Mesendoderm (in vitro differentiated cells): Measurements from ENCODE around the gene LBX1.

Experiments used
- DNase-seq: peaks from one replicate; pipeline ENCODE4 v3.0.0; 2013
- H2AK5ac ChIP-seq: 2 replicates; pipeline ENCODE4 v1.6.1; 2013; ENCODE audit warnings: low read length, inconsistent platforms
- H2BK120ac ChIP-seq: 2 replicates; pipeline ENCODE4 v1.6.1; 2013; ENCODE audit warnings: low read depth, mild to moderate bottlenecking, low read length, moderate library complexity, mixed read lengths
- H2BK15ac ChIP-seq: replicated peaks from 2 replicates; pipeline ENCODE4 v1.6.1; 2013; ENCODE audit warnings: low read depth, mild to moderate bottlenecking, moderate library complexity
- H2BK5ac ChIP-seq: 2 replicates; pipeline ENCODE4 v1.6.1; 2013; ENCODE audit warnings: low read length, inconsistent platforms
- H3K18ac ChIP-seq: 2 replicates; pipeline ENCODE4 v1.6.1; 2013; ENCODE audit warnings: mild to moderate bottlenecking, low read length, mixed read lengths
- H3K23ac ChIP-seq: one replicate; pipeline ENCODE4 v1.6.1; 2013; ENCODE audit warnings: low read length
- H3K27ac ChIP-seq: 2 replicates; pipeline ENCODE4 v1.5.1; 2013; ENCODE audit warnings: low read depth, mild to moderate bottlenecking, inconsistent platforms, low read length, moderate library complexity
- H3K27me3 ChIP-seq: 2 replicates; pipeline ENCODE4 v1.6.1; 2013; ENCODE audit warnings: low read length, control low read depth, mild to moderate bottlenecking, inconsistent platforms; ENCODE audit not compliant: insufficient read depth, poor library complexity
- H3K36me3 ChIP-seq: 2 replicates; pipeline ENCODE4 v1.6.1; 2013; ENCODE audit warnings: low read length, inconsistent platforms; ENCODE audit not compliant: control insufficient read depth, insufficient read depth
- H3K4ac ChIP-seq: one replicate; pipeline ENCODE4 v1.6.1; 2013; ENCODE audit warnings: low read depth, mild to moderate bottlenecking, low read length, moderate library complexity
- H3K4me1 ChIP-seq: 2 replicates; pipeline ENCODE4 v1.6.1; 2013; ENCODE audit warnings: low read depth, low read length, inconsistent platforms; ENCODE audit not compliant: control insufficient read depth
- H3K4me2 ChIP-seq: 2 replicates; pipeline ENCODE4 v1.6.1; 2013; ENCODE audit warnings: low read length
- H3K4me3 ChIP-seq: 2 replicates; pipeline ENCODE4 v1.5.1; 2013; ENCODE audit warnings: mild to moderate bottlenecking, low read length
- H3K56ac ChIP-seq: one replicate; pipeline ENCODE4 v1.6.1; 2013; ENCODE audit warnings: low read length
- H3K79me1 ChIP-seq: 2 replicates; pipeline ENCODE4 v1.6.1; 2013; ENCODE audit warnings: low read length, inconsistent platforms
- H3K79me2 ChIP-seq: 2 replicates; pipeline ENCODE4 v1.6.1; 2013; ENCODE audit warnings: mild to moderate bottlenecking, low read length; ENCODE audit not compliant: control insufficient read depth, insufficient read depth
- H3K9ac ChIP-seq: 2 replicates; pipeline ENCODE4 v1.6.1; 2013; ENCODE audit warnings: low read length, inconsistent platforms
- H4K5ac ChIP-seq: one replicate; pipeline ENCODE4 v1.6.1; 2013; ENCODE audit warnings: low read length
- H4K8ac ChIP-seq: one replicate; pipeline ENCODE4 v1.6.1; 2013; ENCODE audit warnings: low read depth, mild to moderate bottlenecking, control low read depth, low read length, moderate library complexity
- WGBS: extraction: QIAGEN DNeasy Blood & Tissue Kit; methylation state at CpG from one replicate; pipeline ENCODE4 v1.1.7; 2013; ENCODE audit warnings: low lambda C conversion rate, missing lambda C conversion rate; ENCODE audit not compliant: insufficient coverage; ENCODE audit errors: extremely low coverage; 5-methylcytosine and 5-hydroxymethylcytosine counted together

LBX1 gene

GRCh38 chr10:101217450-101218281 is 11.6 kb downstream of the LBX1 start:
- H2BK15ac ChIP-seq: no peak overlapping the region
- DNase-seq: peak; percentile 94
- H3K9ac ChIP-seq: no peak overlapping the region
- H2BK120ac ChIP-seq: no peak overlapping the region
- H4K5ac ChIP-seq: no peak overlapping the region
- WGBS: no CpG with 5 or more reads among the region's 68 CpGs
- H2AK5ac ChIP-seq: no peak overlapping the region
- no peaks in the 10 kb centered on the region for H3K79me1 ChIP-seq
- H3K4me3 ChIP-seq: no peak overlapping the region
- H2BK5ac ChIP-seq: no peak overlapping the region
- H3K36me3 ChIP-seq: no peaks in the 10 kb centered on the region
- H3K79me2 ChIP-seq: no peaks in the 10 kb centered on the region
- H3K18ac ChIP-seq: no peak overlapping the region
- H3K4me2 ChIP-seq: no peak overlapping the region
- no peak overlapping the region for H3K56ac ChIP-seq
- peaks cover 73% of the 10 kb centered on the region for H3K27me3 ChIP-seq
- H4K8ac ChIP-seq: no peak overlapping the region
- H3K27ac ChIP-seq: no peak overlapping the region
- no peaks in the 10 kb centered on the region for H3K4me1 ChIP-seq
- H3K4ac ChIP-seq: no peak overlapping the region
- no peak overlapping the region for H3K23ac ChIP-seq

GRCh38 chr10:101217044-101217425 is 12.2 kb downstream of the LBX1 start:
- no peaks in the 10 kb centered on the region for H3K79me1 ChIP-seq
- no peaks in the 10 kb centered on the region for H3K79me2 ChIP-seq
- no peak overlapping the region for H2AK5ac ChIP-seq
- H3K56ac ChIP-seq: no peak overlapping the region
- no peak overlapping the region for H2BK15ac ChIP-seq
- no peaks in the 10 kb centered on the region for H3K36me3 ChIP-seq
- no peak overlapping the region for H3K4ac ChIP-seq
- no peak overlapping the region for H3K27ac ChIP-seq
- H3K27me3 ChIP-seq: peaks cover 67% of the 10 kb centered on the region
- no peak overlapping the region for H3K4me2 ChIP-seq
- no peak overlapping the region for H3K9ac ChIP-seq
- WGBS: no CpG with 5 or more reads among the region's 21 CpGs
- H3K4me3 ChIP-seq: no peak overlapping the region
- no peak overlapping the region for H4K5ac ChIP-seq
- H2BK5ac ChIP-seq: no peak overlapping the region
- H3K18ac ChIP-seq: no peak overlapping the region
- no peak overlapping the region for H2BK120ac ChIP-seq
- H4K8ac ChIP-seq: no peak overlapping the region
- DNase-seq: no peak
- no peak overlapping the region for H3K23ac ChIP-seq
- no peaks in the 10 kb centered on the region for H3K4me1 ChIP-seq

GRCh38 chr10:101216207-101217043 is 12.8 kb downstream of the LBX1 start:
- Histone ChIP-seq H3K27ac (no peak overlapping the region), H3K4ac (no peak overlapping the region), H3K9ac (no peak overlapping the region), H3K23ac (no peak overlapping the region), H3K4me3 (no peak overlapping the region), H4K8ac (no peak overlapping the region), H3K4me2 (no peak overlapping the region), H2BK120ac (no peak overlapping the region), H3K79me1 (no peaks in the 10 kb centered on the region), H2BK5ac (no peak overlapping the region), H3K18ac (no peak overlapping the region), H3K27me3 (peaks cover 61% of the 10 kb centered on the region), H3K36me3 (no peaks in the 10 kb centered on the region), H2BK15ac (no peak overlapping the region), H3K79me2 (no peaks in the 10 kb centered on the region), H4K5ac (no peak overlapping the region), H3K56ac (no peak overlapping the region), H2AK5ac (no peak overlapping the region), H3K4me1 (no peaks in the 10 kb centered on the region)
- no CpG with 5 or more reads among the region's 52 CpGs for WGBS
- no peak for DNase-seq

GRCh38 chr10:101215397-101216206 is 13.7 kb downstream of the LBX1 start:
- no peaks in the 10 kb centered on the region for H3K79me1 ChIP-seq
- peaks cover 53% of the 10 kb centered on the region for H3K27me3 ChIP-seq
- no peak overlapping the region for H3K23ac ChIP-seq
- no peak overlapping the region for H2BK120ac ChIP-seq
- no peak overlapping the region for H2AK5ac ChIP-seq
- no peaks in the 10 kb centered on the region for H3K79me2 ChIP-seq
- H3K4me1 ChIP-seq: no peaks in the 10 kb centered on the region
- H3K4me2 ChIP-seq: no peak overlapping the region
- no peak overlapping the region for H3K27ac ChIP-seq
- no peak overlapping the region for H3K56ac ChIP-seq
- H2BK15ac ChIP-seq: no peak overlapping the region
- no peak overlapping the region for H3K9ac ChIP-seq
- H3K4me3 ChIP-seq: no peak overlapping the region
- no peak overlapping the region for H4K5ac ChIP-seq
- no peaks in the 10 kb centered on the region for H3K36me3 ChIP-seq
- H2BK5ac ChIP-seq: no peak overlapping the region
- no peak overlapping the region for H3K18ac ChIP-seq
- H4K8ac ChIP-seq: no peak overlapping the region
- no peak overlapping the region for H3K4ac ChIP-seq
- WGBS: no CpG with 5 or more reads among the region's 40 CpGs
- DNase-seq: no peak

- Histone ChIP-seq H3K4me3 (no peak overlapping the region), H3K36me3 (no peaks in the 10 kb centered on the region), H2BK120ac (no peak overlapping the region), H3K4me1 (no peaks in the 10 kb centered on the region), H2BK5ac (no peak overlapping the region), H3K4me2 (no peak overlapping the region), H3K27me3 (peaks cover 46% of the 10 kb centered on the region), H3K4ac (no peak overlapping the region), H3K56ac (no peak overlapping the region), H3K18ac (no peak overlapping the region), H3K27ac (no peak overlapping the region), H3K23ac (no peak overlapping the region), H2AK5ac (no peak overlapping the region), H4K8ac (no peak overlapping the region), H3K79me1 (no peaks in the 10 kb centered on the region), H2BK15ac (no peak overlapping the region), H3K79me2 (no peaks in the 10 kb centered on the region), H3K9ac (no peak overlapping the region), H4K5ac (no peak overlapping the region)
- no CpG with 5 or more reads among the region's 49 CpGs for WGBS
- peak; percentile 86 for DNase-seq
Observed at GRCh38 chr10:101214446-101215396, 14.5 kb downstream of the LBX1 start.
